ENCODE measurements around the gene UBQLN1.
"Not testable (repeated sequence)": the region's sequence is repeated elsewhere in the genome, so short reads cannot be mapped to it uniquely, and the experiment has no call there.

The UBQLN1 gene

DNA sequence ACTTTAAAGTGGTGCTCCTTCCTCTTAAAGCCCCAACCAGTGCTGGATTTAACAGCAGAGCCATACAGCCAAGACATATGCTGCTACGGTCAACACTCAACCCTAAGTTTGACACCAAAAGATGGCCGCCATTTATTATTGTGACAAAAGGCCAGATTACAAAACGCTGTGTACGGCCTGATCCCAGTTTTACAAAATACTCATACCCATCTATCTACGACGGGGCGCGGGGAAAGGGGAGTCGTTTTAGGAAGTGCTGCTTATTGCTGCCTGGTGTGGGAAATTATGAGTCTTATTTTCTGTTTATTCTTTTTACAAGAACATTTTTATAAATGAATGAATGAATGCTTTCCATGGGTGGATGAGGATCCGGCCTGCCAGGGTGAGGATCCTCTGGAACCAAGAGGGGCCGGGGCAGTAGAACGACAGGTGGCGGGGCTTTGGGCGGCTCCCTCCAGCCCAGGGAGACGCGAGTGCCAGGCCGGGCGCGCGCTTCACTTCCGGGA is 85.3 kb downstream of the UBQLN1 start:
- Histone ChIP-seq H3K9ac (ENCODE audit: low read length) (peak overlapping the region; percentile 84), H3K23ac (ENCODE audit: low read length) (no peak overlapping the region), H3K36me3 (ENCODE audit: control insufficient read depth, insufficient read depth, low read length) (no peaks in the 10 kb centered on the region), H3K27ac (ENCODE audit: low read depth, low read length) (no peak overlapping the region), H3K4me3 (ENCODE audit: low read length) (peak overlapping the region; percentile 62), H3K27me3 (ENCODE audit: insufficient read depth, low read length, poor library complexity) (no peaks in the 10 kb centered on the region), H4K5ac (ENCODE audit: low read length) (no peak overlapping the region), H4K8ac (ENCODE audit: low read depth, low read length) (no peak overlapping the region), H3K4me2 (ENCODE audit: low read length) (peak overlapping the region; percentile 56), H3K4me1 (ENCODE audit: control insufficient read depth, low read depth, low read length) (no peaks in the 10 kb centered on the region), H3K4ac (ENCODE audit: low read depth, low read length) (no peak overlapping the region), H2AK5ac (ENCODE audit: low read length) (no peak overlapping the region), H3K79me2 (ENCODE audit: control insufficient read depth, insufficient read depth, low read length) (no peaks in the 10 kb centered on the region), H2BK120ac (ENCODE audit: low read depth, low read length) (no peak overlapping the region), H3K79me1 (ENCODE audit: low read length) (no peaks in the 10 kb centered on the region), H3K18ac (ENCODE audit: low read length) (peak overlapping the region; percentile 86), H2BK15ac (replicated peaks; ENCODE audit: low read depth) (no peak overlapping the region), H2BK5ac (ENCODE audit: low read length) (no peak overlapping the region), H3K56ac (ENCODE audit: low read length) (peak overlapping the region; percentile 96)
- no CpG with 5 or more reads among the region's 21 CpGs for WGBS (ENCODE audit: extremely low coverage, insufficient coverage, low lambda C conversion rate)
- no peak for DNase-seq

DNA sequence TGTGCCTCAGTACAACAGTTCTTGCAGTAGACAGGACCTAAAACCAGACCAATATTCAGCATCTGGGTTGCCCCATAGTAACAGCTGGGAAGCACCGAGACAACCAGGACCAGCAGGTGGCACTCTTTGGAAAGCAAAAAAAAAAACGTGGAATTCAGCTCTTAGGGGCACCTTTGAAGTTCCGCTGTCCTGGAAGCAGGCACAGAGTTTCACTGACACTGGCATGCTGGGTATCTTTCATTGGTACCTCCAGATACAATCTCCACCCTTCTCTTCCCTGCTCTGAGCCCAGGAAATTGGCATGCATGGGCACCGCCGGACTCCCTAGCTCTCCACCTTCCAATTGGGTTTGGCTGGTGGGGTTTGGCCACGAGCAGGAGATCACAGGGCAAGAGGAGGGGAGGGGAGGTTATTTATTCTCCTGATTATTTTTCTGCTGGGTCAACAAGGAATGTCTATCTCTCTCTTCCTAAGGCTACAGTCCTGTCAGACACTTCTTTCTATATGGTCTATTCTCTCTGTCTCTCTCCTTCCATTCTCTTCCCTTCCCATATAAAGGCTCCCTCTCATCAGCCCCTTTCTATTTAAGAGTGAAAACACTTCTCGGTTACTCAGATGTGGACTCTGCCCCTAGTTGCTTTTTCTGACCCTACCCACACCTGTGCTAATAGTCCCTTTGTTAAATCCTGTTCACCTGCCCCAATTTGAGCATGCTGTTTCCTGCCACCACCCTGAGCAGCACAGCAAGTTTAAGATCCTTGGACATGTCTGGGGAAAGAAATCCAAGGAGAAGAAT is 86.7 kb downstream of the UBQLN1 start:
- H3K4me3 ChIP-seq (ENCODE audit: low read length) = no peak overlapping the region
- H2BK120ac ChIP-seq (ENCODE audit: low read depth, low read length) = no peak overlapping the region
- no CpG with 5 or more reads among the region's 7 CpGs for WGBS (ENCODE audit: extremely low coverage, insufficient coverage, low lambda C conversion rate)
- H3K4me2 ChIP-seq (ENCODE audit: low read length) = peak overlapping the region; percentile 19
- no peak overlapping the region for H2AK5ac ChIP-seq (ENCODE audit: low read length)
- no peaks in the 10 kb centered on the region for H3K79me1 ChIP-seq (ENCODE audit: low read length)
- H3K4ac ChIP-seq (ENCODE audit: low read depth, low read length) = no peak overlapping the region
- no peaks in the 10 kb centered on the region for H3K36me3 ChIP-seq (ENCODE audit: control insufficient read depth, insufficient read depth, low read length)
- no peak overlapping the region for H3K56ac ChIP-seq (ENCODE audit: low read length)
- no peaks in the 10 kb centered on the region for H3K79me2 ChIP-seq (ENCODE audit: control insufficient read depth, insufficient read depth, low read length)
- H4K5ac ChIP-seq (ENCODE audit: low read length) = no peak overlapping the region
- no peak overlapping the region for H2BK15ac ChIP-seq (replicated peaks; ENCODE audit: low read depth)
- no peak overlapping the region for H3K9ac ChIP-seq (ENCODE audit: low read length)
- H4K8ac ChIP-seq (ENCODE audit: low read depth, low read length) = no peak overlapping the region
- no peak overlapping the region for H2BK5ac ChIP-seq (ENCODE audit: low read length)
- no peak overlapping the region for H3K23ac ChIP-seq (ENCODE audit: low read length)
- H3K27me3 ChIP-seq (ENCODE audit: insufficient read depth, low read length, poor library complexity) = no peaks in the 10 kb centered on the region
- no peak overlapping the region for H3K27ac ChIP-seq (ENCODE audit: low read depth, low read length)
- peak; percentile 74 for DNase-seq
- no peaks in the 10 kb centered on the region for H3K4me1 ChIP-seq (ENCODE audit: control insufficient read depth, low read depth, low read length)
- H3K18ac ChIP-seq (ENCODE audit: low read length) = no peak overlapping the region

DNA sequence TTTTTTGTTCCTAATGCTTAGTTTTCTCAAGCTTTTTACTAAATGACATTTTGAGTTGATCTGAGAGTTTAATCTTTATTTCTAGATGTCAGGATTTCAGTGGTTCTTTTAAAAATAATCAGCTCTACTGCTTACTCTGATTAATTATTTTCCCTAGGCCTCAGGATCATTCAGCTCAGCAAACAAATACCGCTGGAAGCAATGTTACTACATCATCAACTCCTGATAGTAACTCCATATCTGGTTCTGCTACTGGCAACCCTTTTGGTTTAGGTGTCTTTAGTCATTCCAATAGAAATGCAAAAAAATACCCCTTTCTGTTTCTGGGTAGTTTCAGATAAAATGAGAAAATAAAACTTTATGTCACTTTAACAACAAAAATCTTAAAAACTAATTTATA is 90.5 kb downstream of the UBQLN1 start:
- Histone ChIP-seq H3K36me3 (ENCODE audit: control insufficient read depth, insufficient read depth, low read length) (no peaks in the 10 kb centered on the region), H3K23ac (ENCODE audit: low read length) (no peak overlapping the region), H3K79me2 (ENCODE audit: control insufficient read depth, insufficient read depth, low read length) (no peaks in the 10 kb centered on the region), H2BK5ac (ENCODE audit: low read length) (no peak overlapping the region), H3K4me2 (ENCODE audit: low read length) (no peak overlapping the region), H3K27me3 (ENCODE audit: insufficient read depth, low read length, poor library complexity) (no peaks in the 10 kb centered on the region), H3K18ac (ENCODE audit: low read length) (no peak overlapping the region), H3K4me3 (ENCODE audit: low read length) (no peak overlapping the region), H2BK15ac (replicated peaks; ENCODE audit: low read depth) (no peak overlapping the region), H4K5ac (ENCODE audit: low read length) (no peak overlapping the region), H3K9ac (ENCODE audit: low read length) (no peak overlapping the region), H3K4me1 (ENCODE audit: control insufficient read depth, low read depth, low read length) (no peaks in the 10 kb centered on the region), H3K79me1 (ENCODE audit: low read length) (no peaks in the 10 kb centered on the region), H4K8ac (ENCODE audit: low read depth, low read length) (no peak overlapping the region), H3K56ac (ENCODE audit: low read length) (no peak overlapping the region), H2AK5ac (ENCODE audit: low read length) (no peak overlapping the region), H2BK120ac (ENCODE audit: low read depth, low read length) (no peak overlapping the region), H3K27ac (ENCODE audit: low read depth, low read length) (no peak overlapping the region), H3K4ac (ENCODE audit: low read depth, low read length) (no peak overlapping the region)
- no peak for DNase-seq
- no CpG with 5 or more reads among the region's 1 CpG for WGBS (ENCODE audit: extremely low coverage, insufficient coverage, low lambda C conversion rate)

DNA sequence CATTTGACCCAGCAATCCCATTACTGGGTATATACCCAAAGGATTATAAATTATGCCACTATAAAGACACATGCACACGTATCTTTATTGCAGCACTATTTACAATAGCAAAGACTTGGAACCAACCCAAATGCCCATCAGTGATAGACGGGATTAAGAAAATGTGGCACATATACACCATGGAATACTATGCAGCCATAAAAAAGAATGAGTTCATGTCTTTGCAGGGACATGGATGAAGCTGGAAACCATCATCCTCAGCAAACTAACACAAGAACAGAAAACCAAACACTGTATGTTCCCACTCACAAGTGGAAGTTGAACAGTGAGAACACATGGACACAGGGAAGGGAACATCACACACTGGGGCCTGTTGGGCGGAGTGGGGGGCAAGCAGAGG is 94.5 kb downstream of the UBQLN1 start:
- not testable (repeated sequence) for H3K27me3 ChIP-seq (ENCODE audit: insufficient read depth, low read length, poor library complexity); H3K27ac ChIP-seq (ENCODE audit: low read depth, low read length); H3K36me3 ChIP-seq (ENCODE audit: control insufficient read depth, insufficient read depth, low read length); H3K9ac ChIP-seq (ENCODE audit: low read length); DNase-seq; H4K5ac ChIP-seq (ENCODE audit: low read length); H3K79me1 ChIP-seq (ENCODE audit: low read length); H2AK5ac ChIP-seq (ENCODE audit: low read length); H3K18ac ChIP-seq (ENCODE audit: low read length); H2BK15ac ChIP-seq (replicated peaks; ENCODE audit: low read depth); H3K4me2 ChIP-seq (ENCODE audit: low read length); H3K23ac ChIP-seq (ENCODE audit: low read length); H3K4me3 ChIP-seq (ENCODE audit: low read length); H3K56ac ChIP-seq (ENCODE audit: low read length); H3K79me2 ChIP-seq (ENCODE audit: control insufficient read depth, insufficient read depth, low read length); H4K8ac ChIP-seq (ENCODE audit: low read depth, low read length); H2BK120ac ChIP-seq (ENCODE audit: low read depth, low read length); H2BK5ac ChIP-seq (ENCODE audit: low read length); H3K4me1 ChIP-seq (ENCODE audit: control insufficient read depth, low read depth, low read length); H3K4ac ChIP-seq (ENCODE audit: low read depth, low read length)
- no CpG with 5 or more reads among the region's 3 CpGs for WGBS (ENCODE audit: extremely low coverage, insufficient coverage, low lambda C conversion rate)

All from mesendoderm (in vitro differentiated cells).